A673 (cell line): ENCODE results near the gene MAFF. TPM values are rescaled to one million over a fixed set of nuclear protein-coding genes. Genes with fewer than 3 reads are reported as not detected.

Source experiments
- BruUV-seq: library from RNA; stranded (reverse); fragments of 400-500 nt; replicated peaks from 2 replicates; lab custom pipeline; 2021; lab: Mats Ljungman, UMichigan
- CTCF ChIA-PET: fragments of 300-600 bp; sonication (Branson Sonifier 250); formaldehyde crosslinking; loops from one replicate; lab custom pipeline; 2022; ENCODE audit warnings: antibody characterized with exemption; lab: Charles Lee
- POLR2A ChIA-PET: fragments of 300-600 bp; sonication (Branson Sonifier 250); formaldehyde crosslinking; loops from one replicate; lab custom pipeline; 2022; ENCODE audit warnings: antibody characterized with exemption; ENCODE audit not compliant: low non-redundant PET; lab: Charles Lee
- DNase-seq: peaks from one replicate; pipeline ENCODE4 v3.0.0-alpha.2; 2015; ENCODE audit warnings: low spot score
- H3K27ac ChIP-seq: fragments of 200-600 bp; sonication (generic); 2 replicates; pipeline ENCODE4 v1.5.1; 2016; ENCODE audit warnings: mixed run types, low read depth, mild to moderate bottlenecking, mixed read lengths, antibody characterized with exemption, low read length; ENCODE audit not compliant: poor library complexity, severe bottlenecking
- H3K27me3 ChIP-seq: fragments of 200-600 bp; sonication (generic); replicated peaks from 2 replicates; pipeline ENCODE4 v1.6.1; 2017; ENCODE audit warnings: mixed run types, low read depth, mild to moderate bottlenecking, mixed read lengths, antibody characterized with exemption, low read length; ENCODE audit not compliant: insufficient read depth, poor library complexity
- H3K36me3 ChIP-seq: fragments of 200-600 bp; sonication (generic); 2 replicates; pipeline ENCODE4 v1.6.1; 2016; ENCODE audit warnings: mixed run types, mild to moderate bottlenecking, mixed read lengths, antibody characterized with exemption, low read length; ENCODE audit not compliant: insufficient read depth, poor library complexity, severe bottlenecking
- H3K4me1 ChIP-seq: fragments of 200-600 bp; sonication (generic); 2 replicates; pipeline ENCODE4 v1.6.1; 2017; ENCODE audit warnings: mixed run types, mild to moderate bottlenecking, mixed read lengths, antibody characterized with exemption, low read length; ENCODE audit not compliant: insufficient read depth, poor library complexity, severe bottlenecking
- H3K4me3 ChIP-seq: fragments of 200-600 bp; sonication (generic); 2 replicates; pipeline ENCODE4 v1.5.1; 2016; ENCODE audit warnings: low read depth, mixed run types, mild to moderate bottlenecking, mixed read lengths, low read length; ENCODE audit not compliant: poor library complexity, severe bottlenecking
- H3K9me3 ChIP-seq: fragments of 200-600 bp; sonication (generic); 2 replicates; pipeline ENCODE4 v1.6.1; 2016; ENCODE audit warnings: mixed run types, low read depth, mild to moderate bottlenecking, mixed read lengths, antibody characterized with exemption, low read length; ENCODE audit not compliant: poor library complexity, severe bottlenecking
- CTCF ChIP-seq: fragments of 300-800, 200-600 bp; sonication (generic); conservative IDR thresholded peaks from 2 replicates; pipeline ENCODE4 v1.5.1; 2017; ENCODE audit warnings: low read depth, mild to moderate bottlenecking, antibody characterized with exemption, low read length, moderate library complexity, mixed read lengths
- EZH2 ChIP-seq: fragments of 200-600 bp; sonication (generic); IDR thresholded peaks from 2 replicates; pipeline ENCODE4 v1.6.1; 2017; ENCODE audit warnings: borderline replicate concordance, low read depth, mild to moderate bottlenecking, mixed read lengths, antibody characterized with exemption, low read length; ENCODE audit not compliant: poor library complexity, severe bottlenecking
- intact Hi-C: fragments of 100-400 bp; cut with micrococcal nuclease; formaldehyde crosslinking; loops from one replicate; pipeline ENCODE4 v1.10.0; 2022; ENCODE audit not compliant: unreplicated experiment
- total RNA-seq: library from RNA; stranded (reverse); gene quantifications from 2 replicates; pipeline ENCODE4 v1.2.3, GENCODE V29; 2021

The MAFF gene
- total RNA-seq, 1 experiment from 2014 or later, result 6.3 TPM

GRCh38 chr22:38219632-38220031 is 17.8 kb downstream of the MAFF start:
- Histone ChIP-seq H3K4me3 (no peak overlapping the region), H3K4me1 (peaks cover 13% of the 10 kb centered on the region), H3K36me3 (no peaks in the 10 kb centered on the region), H3K27ac (no peak overlapping the region), H3K27me3 (no peaks in the 10 kb centered on the region), H3K9me3 (no peaks in the 10 kb centered on the region)
- ChIA-PET POLR2A (no interaction called here), CTCF (no interaction called here)
- no TSS peak for BruUV-seq
- no peak for DNase-seq
- intact Hi-C loops, result no loop called here
- no peak for TF ChIP-seq CTCF
- TF ChIP-seq EZH2, result no peak

- CTCF ChIA-PET, result no interaction called here
Observed at GRCh38 chr22:38220163-38220562, 18.4 kb downstream of the MAFF start.

GRCh38 chr22:38220653-38221386 is 19.0 kb downstream of the MAFF start:
- ChIA-PET CTCF (no interaction called here), POLR2A (no interaction called here)
- H3K9me3 ChIP-seq, result no peaks in the 10 kb centered on the region
- H3K4me3 ChIP-seq, result no peak overlapping the region
- H3K27me3 ChIP-seq, result no peaks in the 10 kb centered on the region
- no peak overlapping the region for H3K27ac ChIP-seq
- no peak for DNase-seq
- H3K4me1 ChIP-seq, result peaks cover 13% of the 10 kb centered on the region
- TF ChIP-seq CTCF (no peak), EZH2 (no peak)
- no peaks in the 10 kb centered on the region for H3K36me3 ChIP-seq
- no TSS peak for BruUV-seq
- intact Hi-C loops, result no loop called here

More at GRCh38 chr22:38220163-38220562, 18.4 kb downstream of the MAFF start:
- POLR2A ChIA-PET, result no interaction called here
- H3K9me3 ChIP-seq, result no peaks in the 10 kb centered on the region
- no peak overlapping the region for H3K27ac ChIP-seq
- no peak for TF ChIP-seq CTCF
- no peaks in the 10 kb centered on the region for H3K36me3 ChIP-seq
- no peaks in the 10 kb centered on the region for H3K27me3 ChIP-seq
- no peak overlapping the region for H3K4me3 ChIP-seq
- intact Hi-C loops, result no loop called here
- no TSS peak for BruUV-seq
- no peak for DNase-seq
- H3K4me1 ChIP-seq, result peaks cover 13% of the 10 kb centered on the region
